Measurements from ENCODE around the gene STX18.

The STX18 gene

DNA sequence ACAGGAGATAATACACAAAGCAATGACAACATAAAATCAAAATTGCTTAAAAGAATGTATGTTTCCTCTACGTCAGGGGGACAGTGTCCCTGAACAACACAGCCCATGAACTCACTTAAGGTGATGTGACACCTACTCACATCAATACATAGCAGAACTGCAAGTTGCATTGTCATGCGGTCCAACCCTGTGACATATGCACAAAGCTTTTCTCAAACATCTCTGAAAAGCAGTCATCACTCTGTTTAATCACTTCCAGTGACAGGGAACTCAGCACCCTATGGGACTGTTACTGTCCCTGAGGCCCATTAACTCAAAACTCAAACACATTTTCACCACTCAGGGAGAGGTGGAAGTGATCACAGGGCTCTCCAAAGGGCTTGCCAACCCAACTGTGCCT lies 2.4 kb downstream of the STX18 start:
- no peak for DNase-seq (ENCODE audit: low read depth)
- TF ChIP-seq, protein P1, sequence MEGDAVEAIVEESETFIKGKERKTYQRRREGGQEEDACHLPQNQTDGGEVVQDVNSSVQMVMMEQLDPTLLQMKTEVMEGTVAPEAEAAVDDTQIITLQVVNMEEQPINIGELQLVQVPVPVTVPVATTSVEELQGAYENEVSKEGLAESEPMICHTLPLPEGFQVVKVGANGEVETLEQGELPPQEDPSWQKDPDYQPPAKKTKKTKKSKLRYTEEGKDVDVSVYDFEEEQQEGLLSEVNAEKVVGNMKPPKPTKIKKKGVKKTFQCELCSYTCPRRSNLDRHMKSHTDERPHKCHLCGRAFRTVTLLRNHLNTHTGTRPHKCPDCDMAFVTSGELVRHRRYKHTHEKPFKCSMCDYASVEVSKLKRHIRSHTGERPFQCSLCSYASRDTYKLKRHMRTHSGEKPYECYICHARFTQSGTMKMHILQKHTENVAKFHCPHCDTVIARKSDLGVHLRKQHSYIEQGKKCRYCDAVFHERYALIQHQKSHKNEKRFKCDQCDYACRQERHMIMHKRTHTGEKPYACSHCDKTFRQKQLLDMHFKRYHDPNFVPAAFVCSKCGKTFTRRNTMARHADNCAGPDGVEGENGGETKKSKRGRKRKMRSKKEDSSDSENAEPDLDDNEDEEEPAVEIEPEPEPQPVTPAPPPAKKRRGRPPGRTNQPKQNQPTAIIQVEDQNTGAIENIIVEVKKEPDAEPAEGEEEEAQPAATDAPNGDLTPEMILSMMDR (IDR thresholded peaks at IDR 0.05; ENCODE audit: low read depth, low read length, missing control alignments), result no peak
- H3K4me3 ChIP-seq (ENCODE audit: low read depth, low read length), result no peak overlapping the region

DNA sequence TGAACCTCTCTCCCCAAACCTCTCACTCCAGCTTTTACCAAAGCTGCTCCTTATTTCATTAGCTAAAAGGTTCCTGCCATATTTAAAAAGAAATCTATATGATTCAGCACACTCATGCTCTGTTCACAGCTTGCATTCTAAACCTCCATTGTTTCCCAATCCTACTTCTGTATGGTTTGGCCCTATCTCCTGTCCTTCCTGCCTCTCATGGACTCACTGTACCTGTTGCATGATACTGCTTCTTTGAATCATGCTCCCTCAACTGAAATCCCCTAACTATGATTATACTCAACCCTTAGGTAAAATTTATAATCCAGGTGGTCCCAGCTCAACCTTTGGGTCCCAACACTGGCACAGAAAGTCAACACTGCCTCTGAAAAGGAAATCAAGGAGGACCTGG lies 6.3 kb downstream of the STX18 start:
- no peak overlapping the region for H3K4me3 ChIP-seq (ENCODE audit: low read depth, low read length)
- TF ChIP-seq, protein P1 (IDR thresholded peaks at IDR 0.05; ENCODE audit: low read depth, low read length, missing control alignments), result no peak
- DNase-seq (ENCODE audit: low read depth), result no peak

DNA sequence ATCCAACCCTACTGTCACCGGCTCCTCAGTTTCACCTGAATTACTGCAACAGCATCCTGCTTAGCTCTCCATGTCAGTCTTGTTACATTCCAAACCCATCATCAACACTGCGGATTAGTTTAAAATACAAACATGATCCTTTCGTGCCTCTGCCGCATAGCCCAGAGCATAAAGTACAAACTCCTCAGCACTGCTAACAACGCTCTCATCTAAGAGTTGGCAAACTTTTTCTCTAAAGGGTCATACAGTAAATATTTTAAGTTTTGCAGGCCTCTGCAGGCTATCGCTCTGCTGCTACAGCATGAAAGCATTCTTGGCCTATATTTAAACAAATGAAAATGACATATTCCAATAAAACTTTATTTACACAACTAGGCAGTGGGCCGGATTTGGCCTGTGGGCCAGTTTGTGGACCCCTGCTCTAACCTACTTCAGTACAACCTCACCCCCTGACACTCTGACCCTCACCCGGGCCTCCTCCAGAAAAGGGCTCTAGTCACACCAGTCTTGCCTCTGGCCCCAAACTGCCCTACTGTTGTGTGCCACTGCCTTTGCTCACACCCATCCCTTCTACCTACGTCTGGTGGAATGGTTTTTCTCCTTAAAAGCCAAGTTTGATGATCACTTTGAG lies 7.2 kb downstream of the STX18 start:
- H3K4me3 ChIP-seq (ENCODE audit: low read depth, low read length), result no peak overlapping the region
- DNase-seq (ENCODE audit: low read depth), result no peak
- TF ChIP-seq, protein P1 (IDR thresholded peaks at IDR 0.05; ENCODE audit: low read depth, low read length, missing control alignments), result no peak

DNA sequence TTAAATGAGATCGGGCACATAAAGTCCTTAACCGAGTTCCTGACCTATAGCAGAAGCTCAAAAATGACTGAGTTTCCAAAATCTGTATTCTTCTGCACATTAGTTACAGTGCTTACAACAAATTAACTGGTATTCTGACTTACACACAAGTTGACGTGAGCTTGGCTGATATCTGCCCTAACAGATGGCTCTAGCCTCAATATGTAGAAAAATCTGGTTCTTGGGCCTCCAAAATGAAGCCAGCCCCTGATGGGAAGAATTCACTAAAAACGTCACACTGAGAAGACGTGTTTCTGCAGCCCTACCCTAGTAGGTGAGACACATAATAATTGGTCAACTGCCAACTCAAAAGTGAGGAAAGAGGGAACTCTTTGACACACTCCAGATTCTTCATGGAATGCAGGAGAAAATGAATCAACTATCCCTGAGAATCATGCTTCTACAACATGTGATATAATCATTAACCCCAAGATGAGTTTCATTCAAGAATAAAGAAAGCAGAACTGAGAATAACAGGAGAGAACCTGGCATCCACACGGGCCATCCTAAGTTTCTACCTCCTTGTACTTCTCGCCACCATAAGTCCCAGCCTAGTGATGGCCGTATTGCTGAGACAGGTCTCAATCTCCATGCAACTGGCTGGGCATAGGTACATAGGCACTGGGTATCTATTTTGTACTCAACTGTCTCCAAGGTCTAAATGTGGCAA lies 8.2 kb downstream of the STX18 start:
- TF ChIP-seq, protein P1 (IDR thresholded peaks at IDR 0.05; ENCODE audit: low read depth, low read length, missing control alignments), result no peak
- DNase-seq (ENCODE audit: low read depth), result no peak
- H3K4me3 ChIP-seq (ENCODE audit: low read depth, low read length), result no peak overlapping the region

DNA sequence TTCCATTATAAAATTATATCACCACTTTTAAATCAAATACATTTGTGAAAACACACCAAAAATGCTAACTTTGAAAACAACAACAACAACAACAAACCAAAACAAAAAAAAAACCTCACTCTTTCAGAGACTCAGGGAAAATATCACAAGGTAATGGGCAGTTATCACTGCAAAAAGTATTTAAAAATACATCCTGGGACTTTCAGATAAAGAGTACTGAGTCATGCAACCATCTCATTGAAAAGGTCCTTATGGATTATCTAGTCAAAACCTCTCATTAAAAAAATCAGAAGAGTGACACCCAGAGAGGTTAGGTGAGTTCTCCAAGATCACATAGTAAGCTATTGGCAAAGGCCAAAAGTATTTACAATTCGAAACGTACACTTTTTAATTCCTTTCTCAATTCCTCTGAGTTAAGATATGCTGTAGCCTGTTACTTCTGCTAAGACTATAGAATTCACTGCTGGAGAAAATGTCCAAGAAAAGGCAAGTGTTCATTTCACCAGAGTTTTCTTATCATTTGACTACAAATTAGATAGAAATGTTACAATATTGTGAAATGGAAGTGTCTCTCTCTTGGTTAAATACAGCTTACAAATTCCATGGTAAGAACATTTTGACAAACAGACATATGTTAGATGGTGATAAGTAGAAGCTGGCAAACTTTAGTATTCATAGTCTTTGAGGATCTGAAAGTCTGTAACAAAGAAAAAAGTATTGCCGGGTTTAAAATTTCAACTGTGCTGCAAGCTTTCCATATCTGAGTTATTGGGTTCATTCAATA lies 9.3 kb downstream of the STX18 start:
- H3K4me3 ChIP-seq (ENCODE audit: low read depth, low read length), result no peak overlapping the region
- TF ChIP-seq, protein P1 (IDR thresholded peaks at IDR 0.05; ENCODE audit: low read depth, low read length, missing control alignments), result no peak
- no peak for DNase-seq (ENCODE audit: low read depth)

DNA sequence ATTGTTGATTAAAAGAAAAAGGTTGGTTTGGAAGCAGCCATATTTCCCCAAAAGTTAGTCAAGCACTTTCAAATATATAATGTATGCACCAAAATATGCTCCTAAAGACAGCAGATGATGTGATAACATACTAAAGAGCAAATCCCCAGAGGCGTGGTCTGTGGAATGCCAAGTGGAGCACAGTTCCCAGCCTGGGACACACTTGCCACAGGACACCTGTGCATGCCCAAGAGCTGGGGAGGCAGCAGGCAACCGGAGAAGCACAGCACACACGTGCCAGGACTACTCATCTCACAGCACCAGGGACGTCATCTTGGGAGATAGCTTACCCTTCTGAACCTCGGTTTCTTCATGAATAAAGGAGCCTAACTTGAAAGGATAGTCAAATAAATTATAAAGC lies 12.5 kb downstream of the STX18 start:
- TF ChIP-seq, protein P1 (IDR thresholded peaks at IDR 0.05; ENCODE audit: low read depth, low read length, missing control alignments), result no peak

More for the DNA sequence above, 12.5 kb downstream of the STX18 start:
- H3K4me3 ChIP-seq (ENCODE audit: low read depth, low read length), result no peak overlapping the region
- DNase-seq (ENCODE audit: low read depth), result no peak
